ENCODE measurements around the gene GABARAP. TPM values are rescaled to one million over a fixed set of nuclear protein-coding genes. Genes with fewer than 3 reads are reported as not detected.

The GABARAP gene
- total and polyA plus RNA-seq, 2 of the 13 experiments (the other 11 are each of a cell fraction or from before 2014, with no cell fraction given) = 161 to 310 TPM

- TF ChIP-seq ZNF431 (CRISPR knock-in tag; IDR thresholded peaks at IDR 0.05; ENCODE audit: borderline replicate concordance, low read depth) = 0 out of 2 replicates have a peak, but pooled peaks have one; percentile 51
- peak; percentile 58; the same call in 1 of the 2 replicates for TF ChIP-seq ZFP1 (CRISPR knock-in tag; IDR thresholded peaks at IDR 0.05)
- no peak for TF ChIP-seq ZNF30 (CRISPR knock-in tag; IDR thresholded peaks at IDR 0.05)
- no peak; the same call in 1 of the 2 replicates for TF ChIP-seq HIVEP1 (CRISPR knock-in tag; IDR thresholded peaks at IDR 0.05)
- TF ChIP-seq FOXJ3 (CRISPR knock-in tag; IDR thresholded peaks at IDR 0.05; ENCODE audit: borderline replicate concordance) = no peak
- peak; percentile 87 for TF ChIP-seq DNMT3B (CRISPR knock-in tag; conservative IDR thresholded peaks at IDR 0.05)
- no peak for TF ChIP-seq FOXA1 (IDR thresholded peaks at IDR 0.05)
- TF ChIP-seq FOXA1 (CRISPR knock-in tag; IDR thresholded peaks at IDR 0.05) = no peak; the same call in 1 of the 2 replicates
- TF ChIP-seq RNF2 (conservative IDR thresholded peaks at IDR 0.05; ENCODE audit: low read depth) = no peak
- no peak for TF ChIP-seq ETV6 (CRISPR knock-in tag; conservative IDR thresholded peaks at IDR 0.05)
- TF ChIP-seq ZNF484 (CRISPR knock-in tag; IDR thresholded peaks at IDR 0.05; ENCODE audit: borderline replicate concordance, low read depth) = no peak
- peak; percentile 94 for TF ChIP-seq KAT8 (CRISPR knock-in tag; IDR thresholded peaks at IDR 0.05)
- peak; percentile 34; the same call in 1 of the 2 replicates for TF ChIP-seq SALL2 (CRISPR knock-in tag; IDR thresholded peaks at IDR 0.05)
- peak; percentile 58; the same call in 1 of the 2 replicates for TF ChIP-seq NCOA2 (CRISPR knock-in tag; IDR thresholded peaks at IDR 0.05)
- peak; percentile 94 for TF ChIP-seq SMAD3 (CRISPR knock-in tag; IDR thresholded peaks at IDR 0.05)
- TF ChIP-seq RNF219 (CRISPR knock-in tag; IDR thresholded peaks at IDR 0.05) = no peak; the same call in 1 of the 2 replicates
- TF ChIP-seq ZBTB7B (CRISPR knock-in tag; IDR thresholded peaks at IDR 0.05) = 0 out of 2 replicates have a peak, but pooled peaks have one; percentile 33
- TF ChIP-seq ASH2L (IDR thresholded peaks at IDR 0.05; ENCODE audit: insufficient read length, low read depth, low read length) = peak; percentile 93
- TF ChIP-seq USF2 (IDR thresholded peaks at IDR 0.05; ENCODE audit: low read depth, low read length) = peak; percentile 96
- TF ChIP-seq USF2 (CRISPR knock-in tag; IDR thresholded peaks at IDR 0.05; ENCODE audit: borderline replicate concordance) = peak; percentile 98; the same call in 1 of the 2 replicates
- TF ChIP-seq NRL (CRISPR knock-in tag; IDR thresholded peaks at IDR 0.05; ENCODE audit: borderline replicate concordance) = peak; percentile 83; the same call in 1 of the 2 replicates
- TF ChIP-seq ZNF17 (CRISPR knock-in tag; IDR thresholded peaks at IDR 0.05) = no peak
- TF ChIP-seq NFRKB (IDR thresholded peaks at IDR 0.05) = no peak
- TF ChIP-seq ZNF292 (CRISPR knock-in tag; IDR thresholded peaks at IDR 0.05; ENCODE audit: borderline replicate concordance, low read depth) = no peak
- 0 out of 2 replicates have a peak, but pooled peaks have one; percentile 33 for TF ChIP-seq ZNF766 (CRISPR knock-in tag; IDR thresholded peaks at IDR 0.05; ENCODE audit: borderline replicate concordance)
- no peak for TF ChIP-seq ZNF337 (CRISPR knock-in tag; IDR thresholded peaks at IDR 0.05; ENCODE audit: borderline replicate concordance, low read depth)
- TF ChIP-seq ZNF235 (CRISPR knock-in tag; IDR thresholded peaks at IDR 0.05; ENCODE audit: borderline replicate concordance) = no peak
- peak; percentile 36; the same call in 1 of the 2 replicates for TF ChIP-seq MIER2 (CRISPR knock-in tag; IDR thresholded peaks at IDR 0.05)
Measured at GRCh38 chr17:7242717-7243452, 636 bp upstream of the GABARAP start (continued).
